Anterior cingulate cortex (tissue), 58 donors: Measurements from ENCODE around the gene MBNL1.
"Not testable (repeated sequence)": the region's sequence is repeated elsewhere in the genome, so short reads cannot be mapped to it uniquely, and the experiment has no call there.

ENCODE experiments used
- DNase-seq, 58 donors: peaks; one replicate each; lab custom pipeline; 2025; lab: John Stamatoyannopoulos, UW

MBNL1 gene

GRCh38 chr3:152337337-152337736 lies 68.6 kb downstream of the MBNL1 start:
- DNase-seq: not testable (repeated sequence)

- DNase-seq: no peak
Measured at GRCh38 chr3:152338159-152338720, 69.5 kb downstream of the MBNL1 start.

GRCh38 chr3:152339881-152340505 lies 71.3 kb downstream of the MBNL1 start:
- no peak for DNase-seq

- DNase-seq: no peak
Measured at GRCh38 chr3:152345233-152345632, 76.5 kb downstream of the MBNL1 start.

GRCh38 chr3:152346058-152346457 lies 77.3 kb downstream of the MBNL1 start:
- no peak for DNase-seq

GRCh38 chr3:152346740-152347139 lies 78.0 kb downstream of the MBNL1 start:
- DNase-seq: no peak

GRCh38 chr3:152348436-152349177 lies 79.9 kb downstream of the MBNL1 start:
- no peak for DNase-seq

GRCh38 chr3:152349392-152349791 lies 80.7 kb downstream of the MBNL1 start:
- DNase-seq: no peak

GRCh38 chr3:152350139-152350538 lies 81.4 kb downstream of the MBNL1 start:
- no peak for DNase-seq

- DNase-seq: no peak
Measured at GRCh38 chr3:152350776-152351175, 82.0 kb downstream of the MBNL1 start.

GRCh38 chr3:152352554-152352953 lies 83.8 kb downstream of the MBNL1 start:
- no peak for DNase-seq

- no peak for DNase-seq
Measured at GRCh38 chr3:152353578-152353977, 84.8 kb downstream of the MBNL1 start.

GRCh38 chr3:152355744-152356665 lies 87.3 kb downstream of the MBNL1 start:
- no peak for DNase-seq

- DNase-seq: no peak
Measured at GRCh38 chr3:152356870-152357276, 88.1 kb downstream of the MBNL1 start.

GRCh38 chr3:152357587-152357986 lies 88.9 kb downstream of the MBNL1 start:
- no peak for DNase-seq

GRCh38 chr3:152359385-152360248 lies 90.9 kb downstream of the MBNL1 start:
- no peak for DNase-seq

GRCh38 chr3:152360302-152360701 lies 91.6 kb downstream of the MBNL1 start:
- DNase-seq: no peak

- no peak for DNase-seq
Measured at GRCh38 chr3:152360966-152361365, 92.2 kb downstream of the MBNL1 start.

GRCh38 chr3:152362086-152362485 lies 93.4 kb downstream of the MBNL1 start:
- peak in 25 of 58 donors; percentile 5 to 58 (median 28) for DNase-seq

- no peak for DNase-seq
Measured at GRCh38 chr3:152364237-152364636, 95.5 kb downstream of the MBNL1 start.
